ENCODE measurements around the gene SYT7.
"Not testable (repeated sequence)": the region's sequence is repeated elsewhere in the genome, so short reads cannot be mapped to it uniquely, and the experiment has no call there.

Gene SYT7

DNA sequence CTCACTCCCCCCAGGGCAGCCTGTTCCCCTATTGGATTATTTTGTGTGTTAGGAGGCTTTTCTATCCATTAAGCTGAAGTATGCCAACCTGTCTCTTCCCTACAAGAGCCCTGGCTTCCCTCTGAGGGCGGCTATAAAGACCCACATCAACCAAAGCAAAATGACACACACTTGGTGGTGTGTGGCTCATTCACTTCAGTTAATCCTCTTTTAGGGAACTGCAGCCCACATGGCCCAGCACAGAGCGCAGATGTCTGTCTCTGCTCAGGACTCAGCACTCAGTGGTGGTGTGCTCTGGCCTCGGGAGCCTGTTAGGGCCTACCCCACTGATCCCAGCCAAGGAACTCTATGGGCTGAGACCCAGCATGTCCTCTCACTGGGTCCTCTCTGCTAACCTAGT, 104.5 kb downstream of the SYT7 start:
- no peak for DNase-seq (ENCODE audit: low spot score)

DNA sequence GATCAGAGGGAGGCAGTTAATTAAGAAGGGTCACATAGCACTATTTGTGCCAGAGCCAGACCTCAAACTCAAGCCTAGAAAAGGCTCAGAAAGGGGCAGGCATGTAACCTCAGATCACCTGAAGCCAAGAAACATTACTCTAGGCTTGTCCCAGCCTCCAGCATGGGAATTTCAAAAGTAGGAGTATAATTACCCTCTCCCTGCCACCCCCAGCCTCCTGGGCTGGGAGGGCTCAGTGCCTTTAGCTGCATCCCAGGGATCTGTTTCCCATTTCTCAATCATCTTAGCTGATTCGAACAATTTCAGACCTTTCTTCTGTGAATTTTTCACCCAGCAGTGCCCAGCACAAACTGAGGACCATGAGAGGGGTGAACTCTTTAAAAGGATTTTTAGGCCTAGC, 105.4 kb downstream of the SYT7 start:
- DNase-seq (ENCODE audit: low spot score) = no peak

DNA sequence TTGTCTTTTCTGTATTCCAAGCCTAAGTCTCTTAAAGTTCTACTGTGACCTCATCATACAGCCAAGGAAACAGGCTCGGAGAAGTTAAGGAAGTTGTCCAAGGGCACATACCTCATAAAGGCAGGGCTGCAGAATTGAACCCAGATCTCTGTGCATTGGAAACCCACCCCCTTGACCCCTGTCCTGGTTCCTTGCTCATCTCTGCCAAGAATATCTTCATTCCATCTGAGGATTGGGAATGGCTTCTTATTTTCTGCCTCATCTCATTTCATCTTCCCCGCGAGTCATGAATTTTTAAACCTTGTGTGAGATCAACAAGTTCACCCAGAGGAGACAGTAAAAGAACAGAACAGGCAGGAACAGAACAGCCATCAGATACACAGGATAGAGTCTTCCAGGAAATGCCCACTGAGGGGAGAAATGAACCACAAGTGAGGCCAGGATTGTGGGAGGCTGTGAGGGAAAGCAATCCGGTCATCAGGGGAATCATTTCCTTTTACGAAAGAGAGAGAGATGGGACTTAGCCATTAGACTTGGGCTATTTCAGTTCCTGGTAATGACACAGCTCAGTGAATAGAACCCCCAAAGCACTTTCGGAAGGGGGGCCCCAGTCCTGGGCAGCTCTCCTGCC, 106.7 kb downstream of the SYT7 start:
- no peak for DNase-seq (ENCODE audit: low spot score)

DNA sequence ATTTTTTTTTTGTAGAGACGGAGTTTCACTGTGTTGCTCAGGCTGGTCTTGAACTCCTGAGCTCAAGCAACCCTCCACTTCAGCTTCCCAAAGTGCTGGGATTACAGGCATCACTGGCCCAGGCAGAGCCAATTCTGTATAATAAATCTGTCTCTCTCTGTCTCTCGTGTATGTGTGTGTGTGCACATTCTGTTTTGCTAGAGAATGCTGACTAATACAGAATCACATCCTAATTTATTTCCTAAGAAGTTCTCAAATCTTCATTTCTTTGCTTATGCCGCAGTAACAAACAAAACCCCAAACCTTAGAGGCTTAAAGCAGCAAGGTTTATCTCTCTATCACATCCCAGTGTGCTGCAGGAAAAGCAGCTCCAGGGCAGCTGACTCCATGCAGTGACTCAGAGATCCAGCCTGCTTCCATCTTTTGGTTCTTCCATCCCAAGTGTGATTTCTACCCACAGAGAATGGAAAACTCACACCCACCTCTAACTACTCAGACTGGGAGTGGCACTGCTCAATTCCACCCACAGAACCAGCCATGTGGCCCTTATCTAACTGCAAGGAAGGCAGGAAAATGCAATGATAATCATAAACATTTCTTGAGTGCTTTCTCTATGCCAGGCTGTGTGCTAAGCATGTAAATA, 107.4 kb downstream of the SYT7 start:
- DNase-seq (ENCODE audit: low spot score) = no peak

DNA sequence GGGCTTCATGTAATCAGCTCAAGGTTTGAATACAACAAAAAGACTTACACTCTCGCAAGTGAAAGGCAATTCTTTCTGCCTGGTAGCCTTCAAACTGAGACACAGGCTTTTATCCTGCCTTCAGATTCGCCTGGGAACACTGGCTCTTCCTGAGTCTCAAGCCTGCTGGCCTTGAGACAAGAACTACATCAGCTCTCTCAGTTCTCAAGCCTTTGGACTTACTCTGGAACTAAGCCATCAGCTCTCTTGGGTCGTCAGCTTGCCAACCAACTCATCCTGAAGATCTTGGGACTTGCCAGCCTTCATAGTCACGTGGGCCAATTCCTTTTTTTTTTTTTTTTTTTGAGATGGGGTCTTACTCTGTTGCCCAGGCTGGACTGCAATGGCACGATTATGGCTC, 108.0 kb downstream of the SYT7 start:
- DNase-seq (ENCODE audit: low spot score) = no peak

DNA sequence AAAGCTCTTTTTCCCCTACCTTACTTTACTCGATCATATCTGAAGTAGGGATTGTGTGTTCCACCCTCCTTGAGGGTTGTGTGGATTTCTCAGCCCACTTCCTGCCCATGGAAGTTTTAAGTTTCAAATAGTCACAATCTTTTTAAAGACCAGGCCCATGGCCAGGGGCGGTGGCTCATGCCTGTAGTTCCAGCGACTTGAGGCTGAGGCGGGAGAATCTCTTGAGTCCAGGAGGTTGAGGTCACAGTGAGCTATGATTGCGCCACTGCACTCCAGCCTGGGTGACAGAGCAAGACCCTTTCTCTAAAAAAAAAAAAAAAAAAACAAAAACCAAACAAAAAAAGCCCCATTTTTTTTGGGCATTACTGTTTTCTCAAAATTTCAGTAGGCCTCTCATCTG, 108.6 kb downstream of the SYT7 start:
- DNase-seq (ENCODE audit: low spot score) = no peak

DNA sequence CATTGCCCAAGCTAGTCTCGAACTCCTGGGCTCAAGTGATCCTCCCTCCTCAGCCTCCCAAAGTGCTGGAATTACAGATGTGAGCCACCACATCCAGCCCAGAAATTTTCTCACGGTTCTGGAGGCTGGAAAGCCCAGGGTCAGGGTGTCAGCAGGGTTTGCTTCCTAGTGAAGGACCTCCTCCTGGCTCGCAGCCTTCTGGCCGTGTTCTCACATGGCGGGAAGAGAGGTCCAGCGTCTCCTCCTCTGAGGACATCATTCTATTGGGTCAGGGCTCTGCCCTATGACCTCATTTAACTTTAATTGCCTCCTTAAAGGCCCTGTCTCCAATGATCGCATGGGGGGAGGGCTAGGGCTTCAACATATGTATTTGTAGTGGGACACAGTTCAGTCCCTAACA, 112.9 kb downstream of the SYT7 start:
- no peak for DNase-seq (ENCODE audit: low spot score)

DNA sequence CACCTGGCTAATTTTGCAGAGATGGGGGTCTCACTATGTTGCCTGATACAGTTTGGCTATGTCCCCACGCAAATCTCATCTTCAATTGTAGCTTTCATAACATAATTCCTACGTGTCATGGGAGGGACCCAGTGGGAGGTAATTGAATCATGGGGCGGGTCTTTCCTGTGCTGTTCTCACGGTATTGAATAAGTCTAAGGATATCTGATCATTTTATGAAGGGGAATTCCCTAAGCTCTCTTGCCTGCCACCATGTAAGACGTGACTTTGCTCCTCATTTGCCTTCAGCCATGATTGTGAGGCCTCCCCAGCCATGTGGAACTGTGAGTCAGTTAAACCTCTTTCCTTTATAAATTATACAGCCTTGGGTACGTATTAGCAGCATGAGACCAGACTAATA, 113.3 kb downstream of the SYT7 start:
- not testable (repeated sequence) for DNase-seq (ENCODE audit: low spot score)
